H9 (cell line): Measurements from ENCODE around the gene RPL23. TPM values are rescaled to one million over a fixed set of nuclear protein-coding genes. Genes with fewer than 3 reads are reported as not detected.

Source experiments
- DNase-seq: peaks from one replicate; pipeline ENCODE4 v3.0.0-alpha.2; 2017
- H2AFZ ChIP-seq: one replicate; pipeline ENCODE4 v1.6.1; 2013; ENCODE audit warnings: mild to moderate bottlenecking, low read length, control low read depth, moderate library complexity
- H2AK5ac ChIP-seq: 2 replicates; pipeline ENCODE4 v1.6.1; 2013; ENCODE audit warnings: low read length, control low read depth, mixed read lengths; ENCODE audit not compliant: insufficient read length
- H2BK120ac ChIP-seq: one replicate; pipeline ENCODE4 v1.6.1; 2013; ENCODE audit warnings: low read depth, mild to moderate bottlenecking, low read length, control low read depth, inconsistent platforms; ENCODE audit not compliant: poor library complexity, severe bottlenecking
- H2BK12ac ChIP-seq: 2 replicates; pipeline ENCODE4 v1.6.1; 2013; ENCODE audit warnings: low read length, control low read depth, mixed read lengths, low read depth; ENCODE audit not compliant: insufficient read length
- H2BK15ac ChIP-seq: 2 replicates; pipeline ENCODE4 v1.6.1; 2013; ENCODE audit warnings: low read depth, low read length, control low read depth
- H2BK20ac ChIP-seq: one replicate; pipeline ENCODE4 v1.6.1; 2013; ENCODE audit warnings: low read depth, mild to moderate bottlenecking, low read length, control low read depth, inconsistent platforms; ENCODE audit not compliant: poor library complexity, severe bottlenecking
- H2BK5ac ChIP-seq: 2 replicates; pipeline ENCODE4 v1.6.1; 2013; ENCODE audit warnings: low read length, control low read depth, mixed read lengths; ENCODE audit not compliant: insufficient read length
- H3K14ac ChIP-seq: 2 replicates; pipeline ENCODE4 v1.6.1; 2013; ENCODE audit warnings: low read length, control low read depth; ENCODE audit not compliant: insufficient read depth
- H3K18ac ChIP-seq: 2 replicates; pipeline ENCODE4 v1.6.1; 2013; ENCODE audit warnings: low read depth, mild to moderate bottlenecking, mixed read lengths, low read length, control low read depth; ENCODE audit not compliant: insufficient read length
- H3K23ac ChIP-seq: 2 replicates; pipeline ENCODE4 v1.6.1; 2013; ENCODE audit warnings: low read length, control low read depth, mixed read lengths, low read depth; ENCODE audit not compliant: insufficient read length
- H3K23me2 ChIP-seq: 2 replicates; pipeline ENCODE4 v1.6.1; 2013; ENCODE audit warnings: low read depth, mild to moderate bottlenecking, mixed read lengths, low read length, control low read depth; ENCODE audit not compliant: insufficient read length, poor library complexity, severe bottlenecking
- H3K27ac ChIP-seq: 2 replicates; pipeline ENCODE4 v1.5.1; 2013; ENCODE audit warnings: low read length, control low read depth, mixed read lengths, low read depth; ENCODE audit not compliant: insufficient read length
- H3K27me3 ChIP-seq: 2 replicates; pipeline ENCODE4 v1.6.1; 2013; ENCODE audit warnings: low read length, control low read depth, inconsistent platforms; ENCODE audit not compliant: insufficient read depth
- H3K4ac ChIP-seq: 2 replicates; pipeline ENCODE4 v1.6.1; 2013; ENCODE audit warnings: low read depth, mild to moderate bottlenecking, control low read depth, inconsistent platforms, low read length, moderate library complexity
- H3K4me1 ChIP-seq: 2 replicates; pipeline ENCODE4 v1.6.1; 2013; ENCODE audit warnings: low read length, control low read depth, inconsistent platforms; ENCODE audit not compliant: insufficient read depth
- H3K4me2 ChIP-seq: 2 replicates; pipeline ENCODE4 v1.6.1; 2013; ENCODE audit warnings: low read length, control low read depth, mixed read lengths; ENCODE audit not compliant: insufficient read length, insufficient read depth
- H3K56ac ChIP-seq: 2 replicates; pipeline ENCODE4 v1.6.1; 2013; ENCODE audit warnings: low read depth, mild to moderate bottlenecking, mixed read lengths, low read length, control low read depth; ENCODE audit not compliant: insufficient read length
- H3K79me1 ChIP-seq: 2 replicates; pipeline ENCODE4 v1.6.1; 2013; ENCODE audit warnings: low read depth, mild to moderate bottlenecking, moderate library complexity, low read length, control low read depth, inconsistent platforms; ENCODE audit not compliant: insufficient read depth, poor library complexity, severe bottlenecking
- H3K79me2 ChIP-seq: 2 replicates; pipeline ENCODE4 v1.6.1; 2013; ENCODE audit warnings: low read length, control low read depth, inconsistent platforms; ENCODE audit not compliant: insufficient read depth
- H3K9ac ChIP-seq: 2 replicates; pipeline ENCODE4 v1.6.1; 2013; ENCODE audit warnings: low read length, control low read depth, mixed read lengths; ENCODE audit not compliant: insufficient read length; ENCODE audit errors: extremely low read depth
- H3K9me3 ChIP-seq: one replicate; pipeline ENCODE4 v1.6.1; 2013; ENCODE audit warnings: low read depth, low read length, inconsistent platforms; ENCODE audit not compliant: control insufficient read depth
- H3T11ph ChIP-seq: one replicate; pipeline ENCODE4 v1.6.1; 2013; ENCODE audit warnings: mild to moderate bottlenecking, low read length, control low read depth, inconsistent platforms
- H4K20me1 ChIP-seq: one replicate; pipeline ENCODE4 v1.6.1; 2013; ENCODE audit not compliant: control insufficient read depth, insufficient read length, insufficient read depth
- H4K5ac ChIP-seq: 2 replicates; pipeline ENCODE4 v1.6.1; 2013; ENCODE audit warnings: low read depth, mild to moderate bottlenecking, mixed read lengths, low read length, control low read depth; ENCODE audit not compliant: insufficient read length
- H4K8ac ChIP-seq: replicated peaks from 2 replicates; pipeline ENCODE4 v1.6.1; 2013; ENCODE audit warnings: low read length, control low read depth, mixed read lengths, low read depth; ENCODE audit not compliant: insufficient read length
- H4K91ac ChIP-seq: 2 replicates; pipeline ENCODE4 v1.6.1; 2013; ENCODE audit warnings: low read depth, mild to moderate bottlenecking, moderate library complexity, mixed read lengths, low read length, control low read depth; ENCODE audit not compliant: insufficient read length
- H3K27ac Mint-ChIP-seq, 3 experiments: 2 replicates in 2 of 3; 3 replicates in 1 of 3; pipeline ENCODE4 v1.8.0; 2020 to 2021; ENCODE audit warnings: mixed read lengths in 3 of 3, mild to moderate bottlenecking in 1 of 3, moderate library complexity in 1 of 3
- H3K27me3 Mint-ChIP-seq: 2 replicates; pipeline ENCODE4 v1.8.0; 2021; ENCODE audit warnings: low read depth, mild to moderate bottlenecking, moderate library complexity, mixed read lengths
- H3K36me3 Mint-ChIP-seq, 3 experiments: 2 replicates in 2 of 3; 3 replicates in 1 of 3; pipeline ENCODE4 v1.8.0; 2020 to 2021; ENCODE audit warnings: low read depth in 3 of 3, mixed read lengths in 3 of 3; ENCODE audit not compliant: insufficient read depth in 1 of 3
- H3K4me1 Mint-ChIP-seq, 2 experiments: 2 replicates each; pipeline ENCODE4 v1.8.0; 2020; ENCODE audit warnings: mixed read lengths in 2 of 2
- H3K4me3 Mint-ChIP-seq, 2 experiments: 2 replicates in 1 of 2; 3 replicates in 1 of 2; pipeline ENCODE4 v1.8.0; 2020 to 2021; ENCODE audit warnings: mild to moderate bottlenecking in 2 of 2, mixed read lengths in 2 of 2, moderate library complexity in 1 of 2
- H3K9me3 Mint-ChIP-seq, 2 experiments: 2 replicates in 1 of 2; 3 replicates in 1 of 2; pipeline ENCODE4 v1.8.0; 2020; ENCODE audit warnings: mild to moderate bottlenecking in 2 of 2, mixed read lengths in 2 of 2, moderate library complexity in 1 of 2
- WGBS: extraction: QIAGEN DNeasy Blood & Tissue Kit; methylation state at CpG from one replicate; pipeline ENCODE4 v1.1.7; 2013; ENCODE audit warnings: missing lambda C conversion rate, low lambda C conversion rate, mixed read lengths; ENCODE audit not compliant: insufficient read length; ENCODE audit errors: extremely low coverage; 5-methylcytosine and 5-hydroxymethylcytosine counted together
- total RNA-seq: library from RNA; stranded (reverse); gene quantifications from 2 replicates; pipeline ENCODE4 v1.2.1, GENCODE V29; 2021
- TF ChIP-seq, protein P1 (sequence below): fragments of 200-600 bp; sonication (generic); conservative IDR thresholded peaks from 3 replicates; pipeline ENCODE4 v1.8.0; 2021; ENCODE audit warnings: antibody characterized with exemption, mild to moderate bottlenecking

Gene RPL23
- total RNA-seq, 1 experiment from 2014 or later = 2,084 TPM

- Histone ChIP-seq H3K79me2 (peaks cover 2% of the 10 kb centered on the region; the same call in 1 of the 2 replicates), H4K91ac (no peak overlapping the region), H3K9me3 (no peaks in the 10 kb centered on the region), H3K4ac (no peak overlapping the region), H3K27ac (no peak overlapping the region), H4K5ac (no peak overlapping the region), H2BK15ac (no peak overlapping the region), H2BK120ac (no peak overlapping the region), H3K27me3 (no peaks in the 10 kb centered on the region), H3K23me2 (no peaks in the 10 kb centered on the region), H3K4me1 (no peaks in the 10 kb centered on the region; the same call in 1 of the 2 replicates), H2AK5ac (no peak overlapping the region), H3K4me2 (no peak overlapping the region), H3T11ph (no peak overlapping the region), H2BK5ac (no peak overlapping the region), H4K8ac (no peak overlapping the region), H3K23ac (no peak overlapping the region), H2BK12ac (no peak overlapping the region), H4K20me1 (peaks cover 2% of the 10 kb centered on the region), H2AFZ (no peak overlapping the region), H3K9ac (no peak overlapping the region), H3K56ac (no peak overlapping the region), H3K14ac (no peak overlapping the region), H3K18ac (no peak overlapping the region), H2BK20ac (no peak overlapping the region), H3K79me1 (no peaks in the 10 kb centered on the region)
- no peak for DNase-seq
- Mint-ChIP-seq H3K4me3 (no peak overlapping the region), H3K9me3 (no peaks in the 10 kb centered on the region), H3K36me3 (peaks cover 2 to 49% (median 37%) of the 10 kb centered on the region in 3 experiments; a peak in 5 of 7 replicates), H3K27me3 (no peaks in the 10 kb centered on the region), H3K27ac (no peak overlapping the region; a peak in 1 of 7 replicates), H3K4me1 (peaks cover 24 to 36% of the 10 kb centered on the region in 2 experiments)
- no CpG with 5 or more reads among the region's 9 CpGs for WGBS
- TF ChIP-seq, protein P1, sequence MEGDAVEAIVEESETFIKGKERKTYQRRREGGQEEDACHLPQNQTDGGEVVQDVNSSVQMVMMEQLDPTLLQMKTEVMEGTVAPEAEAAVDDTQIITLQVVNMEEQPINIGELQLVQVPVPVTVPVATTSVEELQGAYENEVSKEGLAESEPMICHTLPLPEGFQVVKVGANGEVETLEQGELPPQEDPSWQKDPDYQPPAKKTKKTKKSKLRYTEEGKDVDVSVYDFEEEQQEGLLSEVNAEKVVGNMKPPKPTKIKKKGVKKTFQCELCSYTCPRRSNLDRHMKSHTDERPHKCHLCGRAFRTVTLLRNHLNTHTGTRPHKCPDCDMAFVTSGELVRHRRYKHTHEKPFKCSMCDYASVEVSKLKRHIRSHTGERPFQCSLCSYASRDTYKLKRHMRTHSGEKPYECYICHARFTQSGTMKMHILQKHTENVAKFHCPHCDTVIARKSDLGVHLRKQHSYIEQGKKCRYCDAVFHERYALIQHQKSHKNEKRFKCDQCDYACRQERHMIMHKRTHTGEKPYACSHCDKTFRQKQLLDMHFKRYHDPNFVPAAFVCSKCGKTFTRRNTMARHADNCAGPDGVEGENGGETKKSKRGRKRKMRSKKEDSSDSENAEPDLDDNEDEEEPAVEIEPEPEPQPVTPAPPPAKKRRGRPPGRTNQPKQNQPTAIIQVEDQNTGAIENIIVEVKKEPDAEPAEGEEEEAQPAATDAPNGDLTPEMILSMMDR = no peak
These were observed 35.3 kb upstream of the RPL23 start for GRCh38 chr17:38888842-38889241.
